ENCODE data around the gene C2orf80. TPM values are rescaled to one million over a fixed set of nuclear protein-coding genes. Genes with fewer than 3 reads are reported as not detected.

The C2orf80 gene
- total and polyA plus RNA-seq, 2 experiments from 2014 or later = not detected

DNA sequence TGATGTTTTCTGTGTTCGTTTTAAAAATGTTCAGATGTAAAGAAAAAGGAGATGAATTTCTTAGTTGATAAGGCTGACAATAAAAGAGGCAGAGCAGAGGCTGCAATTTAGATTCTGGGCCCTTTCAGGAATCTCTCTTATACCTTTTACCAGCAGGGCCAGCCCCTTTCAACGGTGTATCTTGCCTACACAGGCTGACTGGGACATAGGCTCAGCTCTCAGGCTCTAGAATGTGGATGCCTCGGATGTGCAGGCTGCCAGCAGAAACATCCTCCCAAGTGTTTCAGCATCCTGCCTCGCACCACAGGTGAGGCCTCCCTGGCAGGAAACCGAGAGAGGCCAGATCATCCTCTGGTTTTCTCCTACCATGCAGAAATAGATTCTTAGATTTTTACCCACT lies 3.4 kb downstream of the C2orf80 start:
- Histone ChIP-seq H3F3A (ENCODE audit: insufficient read depth) (no peaks in the 10 kb centered on the region), H3K4me3 (no peak overlapping the region)
- in situ Hi-C loops (cut with MboI) = no loop called here

DNA sequence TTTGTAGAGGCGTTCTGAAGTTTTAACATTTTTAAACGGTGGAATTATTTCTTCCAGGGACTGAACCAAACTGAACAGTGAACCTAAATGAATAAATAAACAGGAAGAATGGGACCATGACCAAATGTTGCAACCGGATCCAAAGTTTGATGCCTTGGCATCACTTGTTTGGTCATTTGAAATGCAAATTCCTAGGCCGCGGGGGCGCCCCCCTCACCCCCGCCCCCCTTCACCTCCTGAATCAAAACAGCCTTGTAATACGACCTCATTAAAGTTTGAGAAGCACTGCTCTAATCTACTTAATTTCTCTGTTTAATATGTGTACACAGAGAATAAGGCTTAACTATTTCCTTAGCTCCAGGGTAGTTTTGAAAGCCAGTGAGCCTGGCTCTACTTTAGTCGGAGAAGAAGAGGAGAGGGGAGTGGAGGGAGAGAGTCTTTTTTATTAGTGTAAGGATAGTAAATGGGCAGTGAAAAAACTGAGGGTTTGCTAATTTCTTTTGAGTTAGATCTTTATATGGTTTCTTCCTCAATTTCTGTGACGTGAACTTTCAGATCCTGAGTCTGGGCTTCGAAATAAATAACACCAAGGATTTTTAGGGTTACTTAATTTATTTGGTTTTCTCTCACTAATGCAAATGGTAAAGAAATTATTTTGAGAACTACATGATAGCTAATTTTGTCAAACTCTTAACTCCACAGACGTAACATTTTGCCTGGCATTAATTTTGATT lies 5.7 kb downstream of the C2orf80 start:
- 24 to 28% methylated on average over 12 of the region's 12 CpGs for WGBS, 2 experiments (ENCODE audit: low coverage in 1 of 2, low lambda C conversion rate in 2 of 2, missing lambda C conversion rate in 2 of 2)
- Histone ChIP-seq H2AFZ (no peak overlapping the region), H3K27ac (no peak overlapping the region), H3K36me3 (ENCODE audit: low read depth) (no peaks in the 10 kb centered on the region), H3K4me2 (ENCODE audit: unreplicated experiment) (no peak overlapping the region), H3K9me2 (ENCODE audit: insufficient read depth) (no peaks in the 10 kb centered on the region), H3K79me2 (ENCODE audit: insufficient read depth) (no peaks in the 10 kb centered on the region), H4K20me1 (ENCODE audit: insufficient read depth) (no peaks in the 10 kb centered on the region), H3K9me3 (ENCODE audit: low read depth) (no peaks in the 10 kb centered on the region), H3K4me1 (ENCODE audit: insufficient read depth) (no peaks in the 10 kb centered on the region), H3F3A (ENCODE audit: insufficient read depth) (no peaks in the 10 kb centered on the region), H3K27me3 (replicated peaks; ENCODE audit: insufficient read depth) (peaks cover 54% of the 10 kb centered on the region), H3K4me3 (no peak overlapping the region), H3K9ac (no peak overlapping the region)
- no peak for DNase-seq
- in situ Hi-C loops (cut with MboI) = no loop called here
- TF ChIP-seq EZH2 (IDR thresholded peaks at IDR 0.05; ENCODE audit: insufficient read depth, poor library complexity, severe bottlenecking) (no peak), EZH2phosphoT487 (IDR thresholded peaks at IDR 0.05; ENCODE audit: insufficient read depth, low read depth) (no peak)

More for the DNA sequence above, 3.4 kb downstream of the C2orf80 start:
- H4K20me1 ChIP-seq (ENCODE audit: insufficient read depth) = no peaks in the 10 kb centered on the region
- H3K9ac ChIP-seq = no peak overlapping the region
- TF ChIP-seq EZH2phosphoT487 (IDR thresholded peaks at IDR 0.05; ENCODE audit: insufficient read depth, low read depth) = no peak
- no peak for TF ChIP-seq EZH2 (IDR thresholded peaks at IDR 0.05; ENCODE audit: insufficient read depth, poor library complexity, severe bottlenecking)
- no peak overlapping the region for H3K27ac ChIP-seq
- H3K27me3 ChIP-seq (replicated peaks; ENCODE audit: insufficient read depth) = peaks cover 47% of the 10 kb centered on the region
- no peak for DNase-seq
- H3K4me1 ChIP-seq (ENCODE audit: insufficient read depth) = no peaks in the 10 kb centered on the region
- H3K79me2 ChIP-seq (ENCODE audit: insufficient read depth) = no peaks in the 10 kb centered on the region
- H3K36me3 ChIP-seq (ENCODE audit: low read depth) = no peaks in the 10 kb centered on the region
- H3K9me3 ChIP-seq (ENCODE audit: low read depth) = no peaks in the 10 kb centered on the region
- H3K9me2 ChIP-seq (ENCODE audit: insufficient read depth) = no peaks in the 10 kb centered on the region
- WGBS, 2 experiments (ENCODE audit: low coverage in 1 of 2, low lambda C conversion rate in 2 of 2, missing lambda C conversion rate in 2 of 2) = 18 to 20% methylated on average over 5 of the region's 5 CpGs
- H2AFZ ChIP-seq = no peak overlapping the region
- H3K4me2 ChIP-seq (ENCODE audit: unreplicated experiment) = no peak overlapping the region

DNA sequence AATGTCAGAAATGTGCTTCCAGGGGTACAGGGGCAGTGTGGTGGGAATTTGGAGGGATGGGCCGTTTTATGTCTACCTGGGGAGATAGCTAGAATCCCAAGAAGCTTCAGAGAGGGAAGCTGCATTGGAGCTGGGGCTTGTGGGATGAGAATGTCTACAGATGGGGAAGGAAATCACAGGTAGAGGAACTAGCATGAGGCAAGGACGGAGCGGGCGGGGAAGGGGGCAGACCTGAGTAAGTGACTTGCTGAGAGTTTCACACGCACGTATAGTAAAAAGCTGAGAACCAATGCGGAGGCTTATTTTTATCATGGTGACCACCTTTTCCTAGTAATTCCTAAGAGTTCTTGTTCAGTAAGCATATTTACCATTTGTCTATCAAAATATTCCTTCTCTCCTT lies 6.3 kb downstream of the C2orf80 start:
- 63 to 67% methylated on average over 7 of the region's 7 CpGs for WGBS, 2 experiments (ENCODE audit: low coverage in 1 of 2, low lambda C conversion rate in 2 of 2, missing lambda C conversion rate in 2 of 2)
- in situ Hi-C loops (cut with MboI) = no loop called here
- DNase-seq = no peak
- Histone ChIP-seq H3K9ac (no peak overlapping the region), H3K9me3 (ENCODE audit: low read depth) (no peaks in the 10 kb centered on the region), H3F3A (ENCODE audit: insufficient read depth) (no peaks in the 10 kb centered on the region), H2AFZ (no peak overlapping the region), H3K9me2 (ENCODE audit: insufficient read depth) (no peaks in the 10 kb centered on the region), H3K36me3 (ENCODE audit: low read depth) (no peaks in the 10 kb centered on the region), H3K4me3 (no peak overlapping the region), H3K27ac (no peak overlapping the region), H3K4me2 (ENCODE audit: unreplicated experiment) (no peak overlapping the region), H3K4me1 (ENCODE audit: insufficient read depth) (no peaks in the 10 kb centered on the region), H4K20me1 (ENCODE audit: insufficient read depth) (no peaks in the 10 kb centered on the region), H3K27me3 (replicated peaks; ENCODE audit: insufficient read depth) (peaks cover 54% of the 10 kb centered on the region), H3K79me2 (ENCODE audit: insufficient read depth) (no peaks in the 10 kb centered on the region)
- TF ChIP-seq EZH2 (IDR thresholded peaks at IDR 0.05; ENCODE audit: insufficient read depth, poor library complexity, severe bottlenecking) = no peak
- no peak for TF ChIP-seq EZH2phosphoT487 (IDR thresholded peaks at IDR 0.05; ENCODE audit: insufficient read depth, low read depth)

DNA sequence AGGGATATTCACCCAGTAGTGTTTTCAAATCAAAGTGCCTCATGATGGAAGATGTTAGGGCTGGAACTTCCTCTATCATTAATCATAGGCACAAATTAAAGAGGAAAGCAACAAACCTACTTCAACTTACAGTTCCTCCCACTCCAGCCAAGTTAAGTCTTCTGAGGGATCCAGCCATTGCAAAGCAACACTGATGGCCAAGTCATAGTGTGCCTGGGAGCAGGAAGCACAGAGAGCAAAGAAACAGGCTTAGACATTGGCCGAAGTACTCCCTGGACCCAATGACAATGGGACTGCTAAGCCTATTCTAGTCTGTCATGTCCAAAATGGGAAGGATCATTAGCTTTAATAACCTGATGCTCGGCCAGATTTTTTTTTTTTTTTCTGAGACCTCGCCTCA lies 7.0 kb downstream of the C2orf80 start:
- no peaks in the 10 kb centered on the region for H3K9me2 ChIP-seq (ENCODE audit: insufficient read depth)
- H2AFZ ChIP-seq = no peak overlapping the region
- H3K79me2 ChIP-seq (ENCODE audit: insufficient read depth) = no peaks in the 10 kb centered on the region
- no peaks in the 10 kb centered on the region for H4K20me1 ChIP-seq (ENCODE audit: insufficient read depth)
- H3K27me3 ChIP-seq (replicated peaks; ENCODE audit: insufficient read depth) = peaks cover 54% of the 10 kb centered on the region
- H3K9ac ChIP-seq = no peak overlapping the region
- TF ChIP-seq EZH2 (IDR thresholded peaks at IDR 0.05; ENCODE audit: insufficient read depth, poor library complexity, severe bottlenecking) (no peak), EZH2phosphoT487 (IDR thresholded peaks at IDR 0.05; ENCODE audit: insufficient read depth, low read depth) (no peak)
- no peaks in the 10 kb centered on the region for H3F3A ChIP-seq (ENCODE audit: insufficient read depth)
- no peak for DNase-seq
- no peak overlapping the region for H3K4me2 ChIP-seq (ENCODE audit: unreplicated experiment)
- no peaks in the 10 kb centered on the region for H3K9me3 ChIP-seq (ENCODE audit: low read depth)
- H3K27ac ChIP-seq = no peak overlapping the region
- H3K36me3 ChIP-seq (ENCODE audit: low read depth) = no peaks in the 10 kb centered on the region
- no peaks in the 10 kb centered on the region for H3K4me1 ChIP-seq (ENCODE audit: insufficient read depth)
- WGBS, 2 experiments (ENCODE audit: low coverage in 1 of 2, low lambda C conversion rate in 2 of 2, missing lambda C conversion rate in 2 of 2) = 26 to 33% methylated on average over 3 of the region's 3 CpGs
- no peak overlapping the region for H3K4me3 ChIP-seq
- in situ Hi-C loops (cut with MboI) = no loop called here
